Measurements from ENCODE around the gene GPRC5C. TPM values are rescaled to one million over a fixed set of nuclear protein-coding genes. Genes with fewer than 3 reads are reported as not detected.

GPRC5C gene
- total and polyA plus RNA-seq, 2 of the 13 experiments (the other 11 are each of a cell fraction or from before 2014, with no cell fraction given), result 85.6 to 300 TPM

DNA sequence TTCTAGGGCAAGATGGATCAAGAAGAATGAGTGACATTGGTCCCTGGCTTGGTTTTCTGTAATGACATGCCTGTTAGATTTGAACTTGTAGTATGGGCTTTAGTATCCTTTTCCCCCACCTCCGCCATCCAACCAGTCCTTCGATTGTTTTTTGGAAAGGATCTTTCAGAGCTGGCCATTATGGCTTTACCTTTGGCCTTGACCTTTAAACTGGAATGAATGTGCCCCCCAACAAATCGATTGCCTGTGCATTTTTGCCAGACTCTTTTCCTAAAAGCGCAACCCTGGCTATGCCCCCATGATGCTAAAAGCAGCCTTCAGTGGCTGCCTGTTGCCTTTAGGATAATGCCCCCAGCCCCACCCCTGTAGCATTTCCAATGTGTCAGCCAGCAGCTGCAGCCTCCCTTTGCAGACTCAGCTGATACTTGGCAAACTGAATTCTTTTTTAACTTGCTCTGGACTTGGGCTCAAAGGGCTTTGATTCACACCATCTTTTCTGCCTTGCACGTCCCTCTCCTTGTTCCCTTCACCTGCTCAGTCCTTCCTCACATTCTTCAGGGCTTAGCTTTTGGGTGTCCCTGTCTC lies 4.0 kb downstream of the GPRC5C start (continued):
- TF ChIP-seq, protein P1, sequence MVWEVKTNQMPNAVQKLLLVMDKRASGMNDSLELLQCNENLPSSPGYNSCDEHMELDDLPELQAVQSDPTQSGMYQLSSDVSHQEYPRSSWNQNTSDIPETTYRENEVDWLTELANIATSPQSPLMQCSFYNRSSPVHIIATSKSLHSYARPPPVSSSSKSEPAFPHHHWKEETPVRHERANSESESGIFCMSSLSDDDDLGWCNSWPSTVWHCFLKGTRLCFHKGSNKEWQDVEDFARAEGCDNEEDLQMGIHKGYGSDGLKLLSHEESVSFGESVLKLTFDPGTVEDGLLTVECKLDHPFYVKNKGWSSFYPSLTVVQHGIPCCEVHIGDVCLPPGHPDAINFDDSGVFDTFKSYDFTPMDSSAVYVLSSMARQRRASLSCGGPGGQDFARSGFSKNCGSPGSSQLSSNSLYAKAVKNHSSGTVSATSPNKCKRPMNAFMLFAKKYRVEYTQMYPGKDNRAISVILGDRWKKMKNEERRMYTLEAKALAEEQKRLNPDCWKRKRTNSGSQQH (CRISPR knock-in tag; IDR thresholded peaks at IDR 0.05; ENCODE audit: low read depth), result no peak
- TF ChIP-seq, protein P2, sequence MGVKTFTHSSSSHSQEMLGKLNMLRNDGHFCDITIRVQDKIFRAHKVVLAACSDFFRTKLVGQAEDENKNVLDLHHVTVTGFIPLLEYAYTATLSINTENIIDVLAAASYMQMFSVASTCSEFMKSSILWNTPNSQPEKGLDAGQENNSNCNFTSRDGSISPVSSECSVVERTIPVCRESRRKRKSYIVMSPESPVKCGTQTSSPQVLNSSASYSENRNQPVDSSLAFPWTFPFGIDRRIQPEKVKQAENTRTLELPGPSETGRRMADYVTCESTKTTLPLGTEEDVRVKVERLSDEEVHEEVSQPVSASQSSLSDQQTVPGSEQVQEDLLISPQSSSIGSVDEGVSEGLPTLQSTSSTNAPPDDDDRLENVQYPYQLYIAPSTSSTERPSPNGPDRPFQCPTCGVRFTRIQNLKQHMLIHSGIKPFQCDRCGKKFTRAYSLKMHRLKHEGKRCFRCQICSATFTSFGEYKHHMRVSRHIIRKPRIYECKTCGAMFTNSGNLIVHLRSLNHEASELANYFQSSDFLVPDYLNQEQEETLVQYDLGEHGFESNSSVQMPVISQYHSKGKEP (CRISPR knock-in tag; IDR thresholded peaks at IDR 0.05), result no peak
- no peak for TF ChIP-seq ZBTB4 (CRISPR knock-in tag; IDR thresholded peaks at IDR 0.05; ENCODE audit: borderline replicate concordance)
- peak; percentile 78 for TF ChIP-seq PAXIP1 (CRISPR knock-in tag; conservative IDR thresholded peaks at IDR 0.05)
- TF ChIP-seq, protein P3, sequence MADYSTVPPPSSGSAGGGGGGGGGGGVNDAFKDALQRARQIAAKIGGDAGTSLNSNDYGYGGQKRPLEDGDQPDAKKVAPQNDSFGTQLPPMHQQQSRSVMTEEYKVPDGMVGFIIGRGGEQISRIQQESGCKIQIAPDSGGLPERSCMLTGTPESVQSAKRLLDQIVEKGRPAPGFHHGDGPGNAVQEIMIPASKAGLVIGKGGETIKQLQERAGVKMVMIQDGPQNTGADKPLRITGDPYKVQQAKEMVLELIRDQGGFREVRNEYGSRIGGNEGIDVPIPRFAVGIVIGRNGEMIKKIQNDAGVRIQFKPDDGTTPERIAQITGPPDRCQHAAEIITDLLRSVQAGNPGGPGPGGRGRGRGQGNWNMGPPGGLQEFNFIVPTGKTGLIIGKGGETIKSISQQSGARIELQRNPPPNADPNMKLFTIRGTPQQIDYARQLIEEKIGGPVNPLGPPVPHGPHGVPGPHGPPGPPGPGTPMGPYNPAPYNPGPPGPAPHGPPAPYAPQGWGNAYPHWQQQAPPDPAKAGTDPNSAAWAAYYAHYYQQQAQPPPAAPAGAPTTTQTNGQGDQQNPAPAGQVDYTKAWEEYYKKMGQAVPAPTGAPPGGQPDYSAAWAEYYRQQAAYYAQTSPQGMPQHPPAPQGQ (CRISPR knock-in tag; IDR thresholded peaks at IDR 0.05; ENCODE audit: borderline replicate concordance), result no peak
- no peak for TF ChIP-seq REL (CRISPR knock-in tag; conservative IDR thresholded peaks at IDR 0.05)
- no peak for TF ChIP-seq HOXA9 (CRISPR knock-in tag; IDR thresholded peaks at IDR 0.05; ENCODE audit: borderline replicate concordance)
- TF ChIP-seq, protein P4, sequence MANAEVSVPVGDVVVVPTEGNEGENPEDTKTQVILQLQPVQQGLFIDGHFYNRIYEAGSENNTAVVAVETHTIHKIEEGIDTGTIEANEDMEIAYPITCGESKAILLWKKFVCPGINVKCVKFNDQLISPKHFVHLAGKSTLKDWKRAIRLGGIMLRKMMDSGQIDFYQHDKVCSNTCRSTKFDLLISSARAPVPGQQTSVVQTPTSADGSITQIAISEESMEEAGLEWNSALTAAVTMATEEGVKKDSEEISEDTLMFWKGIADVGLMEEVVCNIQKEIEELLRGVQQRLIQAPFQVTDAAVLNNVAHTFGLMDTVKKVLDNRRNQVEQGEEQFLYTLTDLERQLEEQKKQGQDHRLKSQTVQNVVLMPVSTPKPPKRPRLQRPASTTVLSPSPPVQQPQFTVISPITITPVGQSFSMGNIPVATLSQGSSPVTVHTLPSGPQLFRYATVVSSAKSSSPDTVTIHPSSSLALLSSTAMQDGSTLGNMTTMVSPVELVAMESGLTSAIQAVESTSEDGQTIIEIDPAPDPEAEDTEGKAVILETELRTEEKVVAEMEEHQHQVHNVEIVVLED (CRISPR knock-in tag; IDR thresholded peaks at IDR 0.05; ENCODE audit: borderline replicate concordance), result no peak
- TF ChIP-seq SMAD3 (CRISPR knock-in tag; IDR thresholded peaks at IDR 0.05), result no peak

All from HepG2 (cell line).